Esophagus muscularis mucosa (tissue), 3 donors: ENCODE results near the gene TBL3.

Experiments used
- EP300 ChIP-seq: sonication (generic); formaldehyde crosslinking; IDR thresholded peaks from one replicate; pipeline ENCODE4 v1.6.1; 2017; ENCODE audit warnings: antibody characterized with exemption
- TF ChIP-seq, protein P1 (sequence below), 3 experiments: fragments of 200-600 bp in 2 of 3; fragments of 450-650 bp in 1 of 3; sonication (generic) in 2 of 3; IDR thresholded peaks; one replicate each; pipeline ENCODE4 v1.5.1; 2017 to 2019; ENCODE audit warnings: antibody characterized with exemption in 3 of 3, mild to moderate bottlenecking in 2 of 3, moderate library complexity in 1 of 3

DNA sequence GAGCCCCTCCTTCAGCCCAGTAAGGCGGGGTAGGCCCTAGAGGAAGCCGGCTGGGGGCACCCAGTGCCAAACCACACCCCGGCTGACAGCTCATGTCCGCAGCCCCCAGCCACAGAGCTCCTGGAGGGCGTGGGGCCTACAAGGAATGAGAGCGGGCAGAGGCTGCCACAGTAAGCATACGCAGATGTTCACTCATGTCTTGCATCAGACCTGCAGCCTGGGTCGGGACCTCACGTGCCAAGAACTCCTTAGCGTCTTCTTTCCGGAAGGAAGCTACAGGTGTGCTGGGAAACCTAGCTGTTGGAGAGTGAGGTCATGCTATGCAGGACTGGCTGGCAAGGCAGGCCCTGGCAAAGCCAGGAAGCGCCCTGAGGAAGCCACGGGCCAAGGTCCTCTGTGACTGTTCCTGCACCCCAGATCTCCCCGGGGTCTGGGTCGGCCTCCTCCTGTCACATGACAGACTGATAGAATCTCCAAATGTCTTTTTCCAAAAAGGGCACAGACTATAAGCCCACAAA, 36.2 kb downstream of the TBL3 start:
- TF ChIP-seq EP300 = no peak
- TF ChIP-seq, protein P1, sequence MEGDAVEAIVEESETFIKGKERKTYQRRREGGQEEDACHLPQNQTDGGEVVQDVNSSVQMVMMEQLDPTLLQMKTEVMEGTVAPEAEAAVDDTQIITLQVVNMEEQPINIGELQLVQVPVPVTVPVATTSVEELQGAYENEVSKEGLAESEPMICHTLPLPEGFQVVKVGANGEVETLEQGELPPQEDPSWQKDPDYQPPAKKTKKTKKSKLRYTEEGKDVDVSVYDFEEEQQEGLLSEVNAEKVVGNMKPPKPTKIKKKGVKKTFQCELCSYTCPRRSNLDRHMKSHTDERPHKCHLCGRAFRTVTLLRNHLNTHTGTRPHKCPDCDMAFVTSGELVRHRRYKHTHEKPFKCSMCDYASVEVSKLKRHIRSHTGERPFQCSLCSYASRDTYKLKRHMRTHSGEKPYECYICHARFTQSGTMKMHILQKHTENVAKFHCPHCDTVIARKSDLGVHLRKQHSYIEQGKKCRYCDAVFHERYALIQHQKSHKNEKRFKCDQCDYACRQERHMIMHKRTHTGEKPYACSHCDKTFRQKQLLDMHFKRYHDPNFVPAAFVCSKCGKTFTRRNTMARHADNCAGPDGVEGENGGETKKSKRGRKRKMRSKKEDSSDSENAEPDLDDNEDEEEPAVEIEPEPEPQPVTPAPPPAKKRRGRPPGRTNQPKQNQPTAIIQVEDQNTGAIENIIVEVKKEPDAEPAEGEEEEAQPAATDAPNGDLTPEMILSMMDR (IDR thresholded peaks at IDR 0.05) = no peak
